Smooth muscle cell (in vitro differentiated cells): ENCODE data around the gene COL21A1. TPM values are rescaled to one million over a fixed set of nuclear protein-coding genes. Genes with fewer than 3 reads are reported as not detected.

Experiments used
- DNase-seq: peaks from one replicate; lab custom pipeline; 2025; ENCODE audit not compliant: unreplicated experiment; lab: John Stamatoyannopoulos, UW
- H2AFZ ChIP-seq: fragments of 200-600 bp; sonication (generic); 2 replicates; pipeline ENCODE4 v1.6.0; 2016; ENCODE audit warnings: antibody characterized with exemption, low read depth, mild to moderate bottlenecking
- H3F3A ChIP-seq: fragments of 200-600 bp; sonication (generic); 2 replicates; pipeline ENCODE4 v1.6.0; 2017; ENCODE audit warnings: antibody characterized with exemption, low read depth
- H3K27ac ChIP-seq: fragments of 200-600 bp; sonication (generic); 2 replicates; pipeline ENCODE4 v1.5.1; 2016; ENCODE audit warnings: low read depth, mild to moderate bottlenecking
- H3K27me3 ChIP-seq: fragments of 200-600 bp; sonication (generic); 2 replicates; pipeline ENCODE4 v1.6.1; 2016; ENCODE audit warnings: low read depth, mild to moderate bottlenecking
- H3K36me3 ChIP-seq: fragments of 200-600 bp; sonication (generic); 2 replicates; pipeline ENCODE4 v1.5.1; 2016; ENCODE audit warnings: low read depth
- H3K4me1 ChIP-seq: fragments of 200-600 bp; sonication (generic); 2 replicates; pipeline ENCODE4 v1.5.1; 2016; ENCODE audit warnings: low read depth
- H3K4me2 ChIP-seq: fragments of 200-600 bp; sonication (generic); 2 replicates; pipeline ENCODE4 v1.6.0; 2016; ENCODE audit warnings: mild to moderate bottlenecking
- H3K4me3 ChIP-seq: fragments of 200-600 bp; sonication (generic); 2 replicates; pipeline ENCODE4 v1.5.1; 2016; ENCODE audit warnings: mild to moderate bottlenecking
- H3K79me2 ChIP-seq: fragments of 200-600 bp; sonication (generic); 2 replicates; pipeline ENCODE4 v1.6.0; 2016; ENCODE audit warnings: low read depth, mild to moderate bottlenecking
- H3K9ac ChIP-seq: fragments of 200-600 bp; sonication (generic); 2 replicates; pipeline ENCODE4 v1.6.0; 2016; ENCODE audit warnings: low read depth
- H3K9me3 ChIP-seq: fragments of 200-600 bp; sonication (generic); replicated peaks from 2 replicates; pipeline ENCODE4 v1.5.1; 2016; ENCODE audit warnings: low read depth
- H4K20me1 ChIP-seq: fragments of 200-600 bp; sonication (generic); 2 replicates; pipeline ENCODE4 v1.6.0; 2016; ENCODE audit warnings: low read depth
- CTCF ChIP-seq: fragments of 200-600 bp; sonication (generic); IDR thresholded peaks from 2 replicates; pipeline ENCODE4 v1.5.1; 2017; ENCODE audit warnings: borderline replicate concordance, mild to moderate bottlenecking, antibody characterized with exemption; ENCODE audit not compliant: insufficient read depth, poor library complexity, severe bottlenecking
- WGBS: methylation state at CpG from one replicate; pipeline ENCODE4 v1.1.7; 2016; ENCODE audit warnings: low lambda C conversion rate; 5-methylcytosine and 5-hydroxymethylcytosine counted together
- polyA plus RNA-seq: library from polyadenylated mRNA; unstranded; fragments of >200 nt; fragmentation: Nextera tagmentation; extraction: Ambion mirVana; gene quantifications from 2 replicates; pipeline ENCODE4 v1.2.1, GENCODE V29; 2016
- total RNA-seq: library from RNA; depleted of rRNA; stranded (reverse); fragments of >200 nt; gene quantifications from 2 replicates; pipeline ENCODE4 v1.2.3, GENCODE V29; 2014

COL21A1 gene
- total and polyA plus RNA-seq, 2 experiments from 2014 or later: 5.8 to 8.2 TPM

- Histone ChIP-seq H3K79me2 (no peaks in the 10 kb centered on the region), H3K4me3 (no peak overlapping the region), H3K9ac (no peak overlapping the region), H3K27me3 (no peaks in the 10 kb centered on the region), H3F3A (no peaks in the 10 kb centered on the region), H3K4me1 (no peaks in the 10 kb centered on the region), H3K4me2 (no peak overlapping the region), H3K27ac (no peak overlapping the region), H3K36me3 (no peaks in the 10 kb centered on the region), H3K9me3 (no peaks in the 10 kb centered on the region), H2AFZ (no peak overlapping the region), H4K20me1 (no peaks in the 10 kb centered on the region)
- no peak for DNase-seq
- no peak for TF ChIP-seq CTCF
Measured at GRCh38 chr6:56231827-56232226, 15.6 kb downstream of the COL21A1 start.

- H3K9ac ChIP-seq: no peak overlapping the region
- no peaks in the 10 kb centered on the region for H3K36me3 ChIP-seq
- no peaks in the 10 kb centered on the region for H3K27me3 ChIP-seq
- H3K9me3 ChIP-seq: no peaks in the 10 kb centered on the region
- TF ChIP-seq CTCF: no peak
- no peaks in the 10 kb centered on the region for H3K4me1 ChIP-seq
- H3K79me2 ChIP-seq: no peaks in the 10 kb centered on the region
- H3F3A ChIP-seq: no peaks in the 10 kb centered on the region
- no peak overlapping the region for H3K27ac ChIP-seq
- no peaks in the 10 kb centered on the region for H4K20me1 ChIP-seq
- DNase-seq: no peak
- no peak overlapping the region for H3K4me2 ChIP-seq
- 50% methylated on average over 4 of the region's 4 CpGs for WGBS
- no peak overlapping the region for H3K4me3 ChIP-seq
- peak overlapping the region; percentile 43 for H2AFZ ChIP-seq
Measured at GRCh38 chr6:56230976-56231566, 16.3 kb downstream of the COL21A1 start.

GRCh38 chr6:56227071-56227879 is 20.1 kb downstream of the COL21A1 start:
- no peak for TF ChIP-seq CTCF
- Histone ChIP-seq H3K36me3 (no peaks in the 10 kb centered on the region), H3K9me3 (no peaks in the 10 kb centered on the region), H2AFZ (peak overlapping the region; percentile 29), H3K79me2 (no peaks in the 10 kb centered on the region), H3K27me3 (no peaks in the 10 kb centered on the region), H3K27ac (peak overlapping the region; percentile 73), H3K4me1 (peaks cover 5% of the 10 kb centered on the region), H3K9ac (peak overlapping the region; percentile 13), H4K20me1 (no peaks in the 10 kb centered on the region), H3F3A (no peaks in the 10 kb centered on the region), H3K4me3 (no peak overlapping the region), H3K4me2 (peak overlapping the region; percentile 48)
- 16% methylated on average over 2 of the region's 2 CpGs for WGBS
- no peak for DNase-seq
